Right forelimb (tissue), 1 donor: Measurements from ENCODE around the gene RAD51B.

ENCODE experiments used
- DNase-seq: peaks from one replicate; pipeline ENCODE4 v3.0.0-alpha.2; 2018

RAD51B gene

GRCh38 chr14:68550338-68550715 is 730.7 kb downstream of the RAD51B start:
- DNase-seq, result peak; percentile 41

GRCh38 chr14:68551045-68551683 is 731.6 kb downstream of the RAD51B start:
- peak; percentile 51 for DNase-seq

- DNase-seq, result peak; percentile 19
Observed at GRCh38 chr14:68552075-68552474, 732.5 kb downstream of the RAD51B start.

- DNase-seq, result peak; percentile 43
Observed at GRCh38 chr14:68552602-68553001, 733.0 kb downstream of the RAD51B start.

GRCh38 chr14:68553311-68553710 is 733.7 kb downstream of the RAD51B start:
- DNase-seq, result peak; percentile 61

- DNase-seq, result peak; percentile 23
Observed at GRCh38 chr14:68554231-68554630, 734.7 kb downstream of the RAD51B start.

GRCh38 chr14:68556253-68556652 is 736.7 kb downstream of the RAD51B start:
- DNase-seq, result no peak

GRCh38 chr14:68557648-68558047 is 738.1 kb downstream of the RAD51B start:
- no peak for DNase-seq

GRCh38 chr14:68558096-68558495 is 738.5 kb downstream of the RAD51B start:
- no peak for DNase-seq

GRCh38 chr14:68559949-68560348 is 740.4 kb downstream of the RAD51B start:
- DNase-seq, result no peak

- no peak for DNase-seq
Observed at GRCh38 chr14:68561531-68562007, 742.0 kb downstream of the RAD51B start.

GRCh38 chr14:68562911-68563250 is 743.3 kb downstream of the RAD51B start:
- no peak for DNase-seq

- DNase-seq, result peak; percentile 78
Observed at GRCh38 chr14:68563251-68564131, 743.9 kb downstream of the RAD51B start.

- no peak for DNase-seq
Observed at GRCh38 chr14:68564191-68564825, 744.7 kb downstream of the RAD51B start.

- no peak for DNase-seq
Observed at GRCh38 chr14:68564826-68565759, 745.5 kb downstream of the RAD51B start.

- DNase-seq, result no peak
Observed at GRCh38 chr14:68566075-68566474, 746.5 kb downstream of the RAD51B start.

- no peak for DNase-seq
Observed at GRCh38 chr14:68568907-68569897, 749.6 kb downstream of the RAD51B start.

- no peak for DNase-seq
Observed at GRCh38 chr14:68569970-68570409, 750.4 kb downstream of the RAD51B start.

- DNase-seq, result no peak
Observed at GRCh38 chr14:68571114-68571591, 751.6 kb downstream of the RAD51B start.

- no peak for DNase-seq
Observed at GRCh38 chr14:68571928-68572525, 752.4 kb downstream of the RAD51B start.

- DNase-seq, result no peak
Observed at GRCh38 chr14:68573126-68573525, 753.5 kb downstream of the RAD51B start.
